ENCODE results near the gene GIPC3. TPM values are rescaled to one million over a fixed set of nuclear protein-coding genes. Genes with fewer than 3 reads are reported as not detected.

The GIPC3 gene
- total RNA-seq, 1 donor from 2014 or later = not detected

DNA sequence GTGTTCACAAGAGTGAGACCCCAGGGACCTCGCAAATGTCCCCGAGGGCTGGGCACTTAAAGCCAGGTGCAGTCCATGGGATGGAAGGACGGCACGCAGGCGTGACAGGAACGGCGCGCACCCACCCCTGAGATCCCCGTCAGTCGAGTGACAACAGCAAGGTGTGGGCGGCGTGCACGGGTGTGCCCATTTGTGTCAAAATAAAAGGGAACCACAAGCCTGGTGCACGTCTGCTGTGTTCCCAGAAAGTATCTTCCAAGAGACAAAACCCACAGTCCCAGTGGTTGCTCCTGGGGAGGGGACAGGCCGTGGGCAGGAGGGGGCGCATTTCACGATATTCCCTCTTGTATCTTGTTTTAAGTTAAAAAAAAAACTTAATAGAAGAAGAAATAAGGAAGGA lies 57.0 kb downstream of the GIPC3 start:
- Mint-ChIP-seq H3K4me1 (no peaks in the 10 kb centered on the region), H3K27me3 (ENCODE audit: insufficient read depth, low read depth) (peaks cover 2% of the 10 kb centered on the region), H3K36me3 (peaks cover 8% of the 10 kb centered on the region), H3K9me3 (no peaks in the 10 kb centered on the region), H3K27ac (peak overlapping the region; percentile 87), H3K4me3 (no peak overlapping the region)
- Histone ChIP-seq H3K9ac (no peak overlapping the region), H3K79me2 (ENCODE audit: low read depth) (no peaks in the 10 kb centered on the region), H3K27ac (no peak overlapping the region), H3K36me3 (no peaks in the 10 kb centered on the region), H3K4me2 (no peak overlapping the region), H3K27me3 (no peaks in the 10 kb centered on the region), H2AFZ (replicated peaks) (no peak overlapping the region), H3K4me1 (no peaks in the 10 kb centered on the region), H3K4me3 (no peak overlapping the region), H4K20me1 (ENCODE audit: low read depth) (peaks cover 5% of the 10 kb centered on the region), H3K9me3 (ENCODE audit: low read depth) (no peaks in the 10 kb centered on the region), H3F3A (ENCODE audit: low read depth) (no peaks in the 10 kb centered on the region)
- TF ChIP-seq, protein P1, sequence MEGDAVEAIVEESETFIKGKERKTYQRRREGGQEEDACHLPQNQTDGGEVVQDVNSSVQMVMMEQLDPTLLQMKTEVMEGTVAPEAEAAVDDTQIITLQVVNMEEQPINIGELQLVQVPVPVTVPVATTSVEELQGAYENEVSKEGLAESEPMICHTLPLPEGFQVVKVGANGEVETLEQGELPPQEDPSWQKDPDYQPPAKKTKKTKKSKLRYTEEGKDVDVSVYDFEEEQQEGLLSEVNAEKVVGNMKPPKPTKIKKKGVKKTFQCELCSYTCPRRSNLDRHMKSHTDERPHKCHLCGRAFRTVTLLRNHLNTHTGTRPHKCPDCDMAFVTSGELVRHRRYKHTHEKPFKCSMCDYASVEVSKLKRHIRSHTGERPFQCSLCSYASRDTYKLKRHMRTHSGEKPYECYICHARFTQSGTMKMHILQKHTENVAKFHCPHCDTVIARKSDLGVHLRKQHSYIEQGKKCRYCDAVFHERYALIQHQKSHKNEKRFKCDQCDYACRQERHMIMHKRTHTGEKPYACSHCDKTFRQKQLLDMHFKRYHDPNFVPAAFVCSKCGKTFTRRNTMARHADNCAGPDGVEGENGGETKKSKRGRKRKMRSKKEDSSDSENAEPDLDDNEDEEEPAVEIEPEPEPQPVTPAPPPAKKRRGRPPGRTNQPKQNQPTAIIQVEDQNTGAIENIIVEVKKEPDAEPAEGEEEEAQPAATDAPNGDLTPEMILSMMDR (IDR thresholded peaks at IDR 0.05) = no peak
- TF ChIP-seq EZH2 (IDR thresholded peaks at IDR 0.05) (no peak), EZH2phosphoT487 (IDR thresholded peaks at IDR 0.05) (no peak)
- no peak for DNase-seq (ENCODE audit: low spot score)

Small RNA genes within 50 kb of the gene (small RNA-seq; reads per million reads assigned to genes)
- gene AC005786.1 = not detected

Other genes with a start within 250 kb of the GIPC3 start
- 1.1 and 1.3 TPM in 2 replicates for gene NFIC, start 218.9 kb upstream of the GIPC3 start, total RNA-seq (ENCODE audit: low replicate concordance)
- 0.81 and 1.7 TPM in 2 replicates for gene SMIM24, start 105.0 kb upstream of the GIPC3 start, total RNA-seq (ENCODE audit: low replicate concordance)
- not detected in 2 replicates for gene SMIM44, start 102.0 kb upstream of the GIPC3 start, total RNA-seq (ENCODE audit: low replicate concordance)
- gene DOHH, start 84.8 kb upstream of the GIPC3 start, total RNA-seq (ENCODE audit: low replicate concordance) = 0.69 and 12.1 TPM in 2 replicates
- gene FZR1, start 79.2 kb upstream of the GIPC3 start, total RNA-seq (ENCODE audit: low replicate concordance) = 16.4 and 56.1 TPM in 2 replicates
- not detected in 2 replicates for gene TEKTIP1, start 46.3 kb upstream of the GIPC3 start, total RNA-seq (ENCODE audit: low replicate concordance)
- 34.1 and 47.6 TPM in 2 replicates for gene MFSD12, start 27.9 kb upstream of the GIPC3 start, total RNA-seq (ENCODE audit: low replicate concordance)
- 51.4 and 135 TPM in 2 replicates for gene HMG20B, start 12.5 kb upstream of the GIPC3 start, total RNA-seq (ENCODE audit: low replicate concordance)
- 0.09 TPM in 1 of 2 replicates, not detected in the other for gene TBXA2R, start 21.4 kb downstream of the GIPC3 start, total RNA-seq (ENCODE audit: low replicate concordance)
- gene CACTIN, start 41.3 kb downstream of the GIPC3 start, total RNA-seq (ENCODE audit: low replicate concordance) = 6.0 and 35.4 TPM in 2 replicates
- gene PIP5K1C, start 115.0 kb downstream of the GIPC3 start, total RNA-seq (ENCODE audit: low replicate concordance) = 8.6 and 26.6 TPM in 2 replicates
- 14.7 and 32.5 TPM in 2 replicates for gene TJP3, start 122.9 kb downstream of the GIPC3 start, total RNA-seq (ENCODE audit: low replicate concordance)
- 17.3 and 41.1 TPM in 2 replicates for gene APBA3, start 176.2 kb downstream of the GIPC3 start, total RNA-seq (ENCODE audit: low replicate concordance)
- gene MRPL54, start 177.2 kb downstream of the GIPC3 start, total RNA-seq (ENCODE audit: low replicate concordance) = 15.1 and 21.4 TPM in 2 replicates
- gene RAX2, start 186.8 kb downstream of the GIPC3 start, total RNA-seq (ENCODE audit: low replicate concordance) = not detected in 2 replicates
- 2.4 and 2.8 TPM in 2 replicates for gene MATK, start 200.9 kb downstream of the GIPC3 start, total RNA-seq (ENCODE audit: low replicate concordance)

Measured in neural progenitor cell (in vitro differentiated cells).